GM21825 (cell line): Measurements from ENCODE around the gene CRTC2.
A peak's percentile ranks its signal among the peaks of the same experiment; 100 is the strongest.

Experiments
- ATAC-seq: cut with Tn5 transposase; IDR thresholded peaks from one replicate; pipeline ENCODE4 v1.9.1; 2021; ENCODE audit warnings: mild to moderate bottlenecking, moderate library complexity; ENCODE audit not compliant: unreplicated experiment

Gene CRTC2

DNA sequence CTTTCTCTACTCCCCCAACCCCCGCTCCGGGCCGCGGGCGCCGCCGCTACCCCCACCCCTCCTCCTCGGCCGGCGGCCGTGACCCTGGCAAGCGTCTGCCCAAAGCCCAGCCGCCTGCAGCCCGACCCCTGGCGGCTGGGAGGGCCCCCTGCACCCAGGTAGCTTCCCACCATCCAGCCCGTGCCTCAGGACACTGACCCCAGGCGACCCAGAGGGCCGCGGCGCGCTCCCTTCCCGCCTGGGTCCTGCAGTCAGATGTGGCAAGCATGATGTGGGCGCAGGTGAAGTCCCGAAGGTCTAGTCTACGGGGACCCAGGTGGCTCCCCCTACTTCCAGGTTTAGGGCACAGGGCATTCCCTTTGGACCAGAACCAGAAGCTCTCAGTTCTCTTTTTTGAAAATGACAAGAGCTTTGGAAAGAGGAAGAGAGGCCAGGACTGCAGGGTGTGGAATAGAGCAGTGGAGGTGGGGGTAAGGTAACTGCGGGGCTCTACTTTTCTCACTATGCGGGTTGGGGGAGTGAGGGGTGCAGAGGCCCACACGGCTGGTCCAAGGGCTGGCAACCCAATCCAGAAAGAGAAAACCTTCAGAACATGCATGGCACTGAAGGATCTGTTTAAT, 11.7 kb downstream of the CRTC2 start, which contains the start of gene DENND4B:
DENND4B (minus strand) TSS at position 97 of the 620 bp plus-strand sequence. CDS start 2,344 bp downstream, outside the sequence.
- peak; percentile 54 for ATAC-seq

DNA sequence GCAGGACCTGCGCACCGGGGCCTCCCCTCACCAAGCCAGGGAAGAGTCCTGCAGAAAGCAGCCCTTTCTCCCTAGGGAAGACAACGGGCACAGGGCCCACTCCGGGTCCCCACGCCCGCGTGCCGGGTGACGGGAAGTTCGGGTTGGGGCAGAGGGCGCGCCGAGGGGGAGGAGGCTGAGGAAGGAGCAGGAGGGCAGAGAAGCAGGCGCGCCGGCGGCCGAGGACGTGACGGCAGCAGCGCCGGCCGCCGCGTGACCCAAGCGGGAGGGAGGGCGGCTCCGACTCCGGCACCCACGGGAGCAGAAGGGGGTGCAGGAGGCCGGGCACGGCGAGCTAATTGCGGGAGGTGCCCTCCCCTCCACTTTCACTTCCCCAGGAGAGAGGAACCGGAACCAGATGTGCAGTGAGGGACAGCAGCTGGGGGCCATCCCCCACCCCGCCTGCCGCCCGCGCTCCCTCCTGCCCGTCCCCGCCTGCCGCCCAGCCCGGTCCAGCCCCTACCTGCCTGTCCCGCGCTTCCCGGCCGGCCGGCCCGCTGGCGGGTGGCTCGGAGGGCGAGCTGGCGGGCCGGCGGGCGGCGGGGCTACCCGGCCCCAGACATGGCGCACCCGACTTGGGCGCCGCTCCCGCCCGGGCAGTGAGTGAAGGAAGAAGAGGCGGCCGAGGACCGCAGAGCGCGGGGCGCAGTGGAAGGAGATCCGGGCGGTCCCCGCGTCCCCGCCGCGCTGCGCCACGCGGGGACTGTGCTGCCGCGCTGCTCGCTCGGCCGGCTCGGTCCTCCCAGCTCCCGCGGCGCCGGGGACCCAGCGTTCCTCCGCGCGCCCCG, 12.4 kb downstream of the CRTC2 start:
- ATAC-seq, result peak; percentile 64

DNA sequence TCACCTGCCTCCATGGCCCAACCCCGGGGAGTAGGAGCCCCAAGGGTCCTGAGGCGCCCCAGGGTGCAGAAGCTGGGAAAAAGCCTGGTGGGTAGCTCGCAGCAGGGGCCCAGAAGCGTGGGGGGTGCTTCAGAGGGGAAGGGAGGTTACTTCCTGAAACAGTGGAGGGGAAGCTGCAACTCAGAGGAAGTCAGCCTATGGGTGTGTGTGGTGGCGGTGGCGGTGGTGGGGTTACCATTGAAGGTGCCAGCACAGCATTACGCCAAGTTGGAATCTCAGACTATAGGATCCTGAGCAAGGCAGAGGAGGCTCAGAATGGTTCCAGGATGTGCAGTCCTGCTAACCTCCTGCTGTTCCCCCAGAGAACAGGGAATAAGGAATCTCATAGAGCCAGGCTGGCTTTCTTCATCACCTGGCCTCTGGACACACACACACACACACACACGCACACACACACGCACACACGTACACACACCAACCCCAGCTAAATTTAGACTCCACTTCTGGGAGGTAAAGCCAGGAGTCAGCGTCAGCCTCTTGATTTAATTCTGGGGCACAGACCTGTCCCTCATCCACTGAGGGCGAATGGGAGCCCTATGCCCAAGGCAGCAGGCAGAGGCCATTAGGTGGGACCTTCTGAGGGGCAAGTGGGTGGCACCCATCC, 13.1 kb downstream of the CRTC2 start:
- no peak for ATAC-seq

DNA sequence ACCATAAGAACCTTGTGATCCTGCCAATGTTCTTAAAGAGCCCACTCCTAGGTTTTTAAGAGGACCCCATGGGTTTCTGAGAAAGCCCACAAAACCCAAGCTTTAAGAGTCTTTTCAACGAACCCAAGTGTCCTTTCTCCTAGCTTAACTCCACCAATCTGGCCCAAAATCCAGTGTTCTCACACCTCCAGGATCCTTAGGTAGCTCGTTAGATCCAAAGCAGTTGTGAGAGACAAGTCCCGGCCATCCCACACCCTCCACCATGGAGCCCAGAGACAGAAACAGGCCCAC, 13.6 kb downstream of the CRTC2 start:
- no peak for ATAC-seq

- ATAC-seq, result no peak
Observed at GRCh38 chr1:153944005-153944826, 14.2 kb downstream of the CRTC2 start.

DNA sequence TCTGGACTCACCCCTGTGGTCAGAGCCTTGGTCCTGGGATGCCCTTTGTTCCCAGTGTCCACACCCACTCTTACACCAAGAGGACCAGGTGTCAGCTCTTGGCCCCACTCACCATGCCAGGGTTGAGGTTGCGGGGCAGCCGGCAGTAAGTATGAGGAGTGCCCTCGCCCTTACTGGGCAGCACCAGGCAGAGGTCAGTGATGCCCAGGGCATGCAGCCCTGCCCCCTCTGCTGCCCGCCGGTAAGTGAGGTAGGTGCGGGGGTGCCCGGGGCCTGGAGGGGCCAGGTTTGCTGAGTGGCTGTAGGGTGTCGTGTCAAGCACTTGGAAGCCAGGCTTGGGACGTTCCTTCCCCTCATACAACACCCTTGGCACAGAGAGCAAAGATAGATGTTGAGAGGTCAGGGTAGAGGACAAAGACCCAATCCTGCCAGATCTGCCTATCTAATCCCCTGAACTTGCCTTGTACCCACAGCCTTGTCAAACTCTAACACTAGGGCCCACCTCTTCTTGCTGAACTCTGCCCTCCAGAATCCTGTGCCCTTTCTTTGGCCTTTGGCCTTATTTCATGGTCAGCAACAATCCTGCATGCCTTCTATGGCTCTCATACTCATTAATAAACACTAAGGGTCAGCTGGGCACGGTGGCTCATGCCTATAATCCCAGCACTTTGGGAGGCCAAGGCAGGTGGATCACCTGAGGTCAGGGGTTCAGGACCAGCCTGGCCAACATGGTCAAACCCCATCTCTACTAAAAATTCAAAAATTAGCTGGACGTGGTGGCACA, 15.5 kb downstream of the CRTC2 start:
- ATAC-seq, result no peak

GRCh38 chr1:153941826-153942725, 16.3 kb downstream of the CRTC2 start:
- no peak for ATAC-seq

- no peak for ATAC-seq
Observed at GRCh38 chr1:153940756-153941155, 17.7 kb downstream of the CRTC2 start.

DNA sequence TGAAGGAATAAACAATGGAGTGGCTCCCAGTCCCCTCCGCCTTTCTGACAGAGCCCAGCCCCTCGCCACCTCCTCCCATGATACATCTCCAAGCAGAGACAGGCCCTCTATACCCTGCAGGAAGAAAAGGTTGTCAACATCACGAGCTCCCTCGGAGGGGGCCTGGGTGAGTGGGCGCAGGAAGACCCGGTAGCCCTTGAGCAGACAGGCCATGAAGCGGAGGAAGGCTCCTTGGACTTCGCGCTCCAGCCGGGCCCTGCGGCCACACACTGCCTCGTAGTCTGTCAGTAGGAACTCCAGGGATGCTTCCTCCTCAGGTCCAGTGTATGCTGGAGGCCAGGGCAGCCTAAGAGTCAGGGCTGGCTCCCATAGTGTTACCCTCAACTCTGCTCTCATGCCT, 18.9 kb downstream of the CRTC2 start:
- ATAC-seq, result no peak

DNA sequence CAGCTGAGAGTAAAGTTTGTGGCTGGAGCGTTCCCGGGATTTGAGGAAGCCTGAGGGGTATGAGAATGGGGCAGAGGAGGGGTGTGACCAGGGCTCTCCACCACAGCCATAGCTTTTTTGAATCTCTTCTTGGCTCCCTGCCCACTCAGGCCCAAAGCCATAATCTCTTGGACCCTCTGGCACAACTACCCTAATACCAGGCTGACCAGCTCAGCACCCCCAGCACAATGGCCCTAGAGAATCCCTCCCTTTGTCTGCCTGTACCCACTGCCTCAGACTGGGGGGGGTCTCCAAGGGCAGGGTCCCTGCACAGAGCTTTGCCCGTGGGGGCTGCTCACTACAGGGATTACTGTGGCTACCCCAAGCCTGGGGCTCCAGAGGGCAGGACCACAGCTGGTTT, 19.4 kb downstream of the CRTC2 start:
- no peak for ATAC-seq

DNA sequence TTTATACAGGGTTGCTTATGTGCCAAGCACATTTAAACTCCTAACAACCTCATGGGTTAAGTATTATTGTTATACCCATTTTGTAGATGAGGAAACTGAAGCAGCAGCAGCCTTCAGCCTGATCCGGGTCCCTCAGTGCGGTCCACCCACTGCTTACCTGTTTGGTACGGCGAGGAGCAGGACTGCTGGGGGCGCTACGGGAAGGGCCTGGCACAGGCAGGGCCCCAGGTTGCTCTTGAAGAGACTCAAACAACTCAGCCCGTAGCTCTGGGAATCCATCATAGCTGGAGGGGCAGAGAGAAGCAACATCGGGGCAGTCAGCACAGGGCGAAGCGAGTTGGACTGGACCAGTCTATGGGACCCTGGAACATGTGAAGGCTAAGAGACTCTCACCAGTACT, 21.1 kb downstream of the CRTC2 start:
- ATAC-seq, result no peak

DNA sequence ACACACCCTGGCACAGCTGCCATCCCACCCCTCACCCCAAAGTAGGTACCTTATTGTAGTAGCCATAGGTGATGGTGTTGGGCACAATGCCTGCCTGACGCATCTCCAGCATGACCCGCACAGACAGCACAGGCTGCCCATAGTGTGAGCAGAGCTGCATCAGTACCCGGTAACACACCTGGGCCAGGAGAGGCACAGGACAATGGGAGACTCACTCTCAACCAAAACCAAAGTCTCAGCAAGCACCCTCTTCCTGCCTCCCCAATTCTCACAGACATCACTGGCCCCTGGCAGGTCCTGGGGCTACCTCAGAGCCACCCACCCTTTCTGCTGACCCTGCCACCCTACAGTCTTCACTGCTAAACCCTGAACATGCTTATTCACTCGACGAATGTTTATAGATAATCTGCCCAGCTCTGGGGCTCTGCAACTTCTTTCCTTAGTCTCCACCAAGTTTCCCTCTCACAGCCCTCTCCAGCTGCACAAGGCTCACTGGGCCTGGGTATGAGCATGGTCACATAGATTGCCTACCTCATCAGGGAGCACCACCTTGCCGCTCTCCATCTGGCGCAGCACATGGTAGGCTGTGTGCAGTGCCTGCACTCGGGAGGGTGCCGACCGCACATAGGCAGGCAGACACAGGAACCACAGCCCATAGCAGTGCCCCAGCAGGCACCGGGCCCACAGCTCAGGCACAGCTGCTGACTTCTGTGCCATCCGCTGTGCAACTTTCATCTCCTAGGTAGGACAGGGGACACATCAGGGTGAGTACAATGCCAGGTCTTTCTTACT, 22.2 kb downstream of the CRTC2 start:
- no peak for ATAC-seq

GRCh38 chr1:153934746-153935145, 23.7 kb downstream of the CRTC2 start:
- no peak for ATAC-seq

DNA sequence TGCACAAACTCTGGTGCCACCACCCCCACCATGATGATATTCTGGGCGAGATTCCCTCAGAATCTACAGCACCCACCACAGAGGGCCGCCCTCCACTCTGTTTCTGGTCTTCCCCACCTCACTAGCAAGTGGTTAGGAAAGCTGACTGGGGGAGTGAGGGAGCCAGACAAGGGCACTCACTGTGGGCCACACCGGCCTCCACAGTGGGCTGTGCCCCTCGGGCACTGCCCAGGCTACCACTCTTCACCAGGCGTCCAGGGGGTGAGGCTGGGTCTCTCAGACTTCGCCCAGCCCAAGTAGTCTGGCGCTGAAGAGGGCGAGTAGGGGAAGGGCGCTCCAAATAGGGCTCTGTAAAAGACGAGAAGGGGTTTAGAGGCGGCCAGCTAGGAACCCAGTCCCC, 24.5 kb downstream of the CRTC2 start:
- ATAC-seq, result no peak

DNA sequence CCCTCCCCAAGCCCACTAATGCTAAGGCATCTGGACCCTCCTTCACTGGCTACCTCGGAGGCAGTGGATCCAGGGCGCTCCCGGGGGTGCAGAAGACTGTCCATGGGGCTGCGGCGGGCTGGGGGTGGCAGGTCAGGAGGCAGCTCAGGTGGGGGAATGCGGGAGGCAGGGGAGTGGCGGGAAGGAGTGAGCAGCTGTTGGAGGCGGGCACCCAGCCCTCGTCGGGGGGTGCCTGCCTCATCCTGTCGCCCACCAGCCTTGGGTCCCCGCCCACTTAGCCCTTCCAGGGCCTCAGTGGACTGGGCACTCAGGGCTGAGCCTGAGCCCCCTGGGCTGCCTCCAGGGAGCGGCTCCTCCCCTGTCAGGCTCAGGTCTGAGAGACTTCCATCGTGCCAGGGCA, 25.0 kb downstream of the CRTC2 start:
- no peak for ATAC-seq

- no peak for ATAC-seq
Observed at GRCh38 chr1:153932156-153933131, 26.0 kb downstream of the CRTC2 start.
